HL-60 (cell line): ENCODE results near the gene CACNA1E.

Experiments
- CTCF ChIP-seq: IDR thresholded peaks from one replicate; pipeline ENCODE4 v1.5.1; 2011; ENCODE audit warnings: low read length, control low read depth, inconsistent platforms; ENCODE audit not compliant: insufficient read depth
- POLR2AphosphoS5 ChIP-seq: IDR thresholded peaks from 2 replicates; pipeline ENCODE4 v1.6.1; 2012; ENCODE audit warnings: low read depth
- REST ChIP-seq: IDR thresholded peaks from 2 replicates; pipeline ENCODE4 v1.6.1; 2012; ENCODE audit warnings: low read depth; ENCODE audit not compliant: insufficient replicate concordance

- no peak for TF ChIP-seq CTCF
- TF ChIP-seq POLR2AphosphoS5, result no peak
- no peak for TF ChIP-seq REST
These were observed 29.6 kb upstream of the CACNA1E start for GRCh38 chr1:181453541-181454201.
